ENCODE results near the gene COA3.

DNA sequence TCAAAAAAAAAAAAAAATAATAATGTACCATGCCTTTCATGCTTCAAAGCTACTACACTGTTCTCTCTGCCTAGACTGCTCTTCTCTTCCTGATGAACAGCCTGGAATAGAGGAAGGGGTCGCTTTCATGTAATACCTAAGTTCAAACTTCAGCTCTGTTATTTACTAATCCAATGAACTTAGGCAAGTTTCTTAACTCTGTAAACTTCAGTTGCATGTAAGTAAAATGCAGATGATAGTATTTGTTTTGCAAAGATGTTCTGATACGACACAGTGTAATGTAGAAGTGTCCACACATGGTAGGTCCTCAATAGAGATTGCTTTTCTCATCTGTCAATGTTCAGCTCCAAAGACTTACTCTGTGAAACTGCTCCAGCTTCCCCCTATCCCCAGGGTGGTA is 6.6 kb downstream of the COA3 start:
- no peak for TF ChIP-seq CTCF (conservative IDR thresholded peaks at IDR 0.05 in 1 of 2, IDR thresholded peaks at IDR 0.05 in 1 of 2; ENCODE audit: extremely low read depth in 1 of 2, insufficient read depth in 1 of 2, low read depth in 1 of 2, low read length in 2 of 2)
- no peak for TF ChIP-seq EZH2 (IDR thresholded peaks at IDR 0.05; ENCODE audit: borderline replicate concordance, low read length)

All from mammary epithelial cell (primary cell).